HG02642 (cell line): Measurements from ENCODE around the gene DENND4A.
"Not testable (repeated sequence)": the region's sequence is repeated elsewhere in the genome, so short reads cannot be mapped to it uniquely, and the experiment has no call there.

Experiments
- ATAC-seq: cut with Tn5 transposase; IDR thresholded peaks from one replicate; pipeline ENCODE4 v1.9.1; 2021; ENCODE audit warnings: mild to moderate bottlenecking; ENCODE audit not compliant: unreplicated experiment, poor library complexity

Gene DENND4A

GRCh38 chr15:65821070-65821469 lies 29.0 kb upstream of the DENND4A start:
- no peak for ATAC-seq

GRCh38 chr15:65819563-65819960 lies 27.5 kb upstream of the DENND4A start:
- ATAC-seq: no peak

- peak; percentile 53 for ATAC-seq
Measured at GRCh38 chr15:65818927-65819562, 27.0 kb upstream of the DENND4A start.

- no peak for ATAC-seq
Measured at GRCh38 chr15:65816441-65816840, 24.3 kb upstream of the DENND4A start.

- ATAC-seq: not testable (repeated sequence)
Measured at GRCh38 chr15:65816008-65816407, 23.9 kb upstream of the DENND4A start.

- not testable (repeated sequence) for ATAC-seq
Measured at GRCh38 chr15:65814271-65814670, 22.2 kb upstream of the DENND4A start.

GRCh38 chr15:65812916-65813315 lies 20.8 kb upstream of the DENND4A start:
- no peak for ATAC-seq

GRCh38 chr15:65812467-65812866 lies 20.4 kb upstream of the DENND4A start:
- no peak for ATAC-seq

- ATAC-seq: no peak
Measured at GRCh38 chr15:65811835-65812234, 19.7 kb upstream of the DENND4A start.

- not testable (repeated sequence) for ATAC-seq
Measured at GRCh38 chr15:65811011-65811733, 19.1 kb upstream of the DENND4A start.

- ATAC-seq: no peak
Measured at GRCh38 chr15:65806397-65806796, 14.3 kb upstream of the DENND4A start.

- ATAC-seq: no peak
Measured at GRCh38 chr15:65805019-65805745, 13.1 kb upstream of the DENND4A start.

GRCh38 chr15:65804252-65804931 lies 12.3 kb upstream of the DENND4A start:
- no peak for ATAC-seq

- ATAC-seq: no peak
Measured at GRCh38 chr15:65801229-65801805, 9.2 kb upstream of the DENND4A start.

- no peak for ATAC-seq
Measured at GRCh38 chr15:65796610-65797078, 4.6 kb upstream of the DENND4A start.

- ATAC-seq: no peak
Measured at GRCh38 chr15:65795663-65796216, 3.6 kb upstream of the DENND4A start.

- no peak for ATAC-seq
Measured at GRCh38 chr15:65793818-65794104, 1.7 kb upstream of the DENND4A start.

GRCh38 chr15:65792988-65793817 lies 1.1 kb upstream of the DENND4A start:
- no peak for ATAC-seq
